Prostate gland (tissue), 2 donors: ENCODE results near the gene SUSD1.

ENCODE experiments used
- POLR2A ChIP-seq: fragments of 450-650 bp; IDR thresholded peaks from one replicate; pipeline ENCODE4 v1.6.1; 2016; ENCODE audit warnings: antibody characterized with exemption, mild to moderate bottlenecking
- TF ChIP-seq, protein P1 (sequence below), 4 experiments: fragments of 200-600 bp in 2 of 4; fragments of 450-650 bp in 2 of 4; sonication (generic) in 2 of 4; IDR thresholded peaks; 1 replicate in 3 of 4; 2 replicates in 1 of 4; pipeline ENCODE4 v1.5.1; 2016 to 2019; ENCODE audit warnings: antibody characterized with exemption in 4 of 4, mild to moderate bottlenecking in 2 of 4, moderate library complexity in 2 of 4

DNA sequence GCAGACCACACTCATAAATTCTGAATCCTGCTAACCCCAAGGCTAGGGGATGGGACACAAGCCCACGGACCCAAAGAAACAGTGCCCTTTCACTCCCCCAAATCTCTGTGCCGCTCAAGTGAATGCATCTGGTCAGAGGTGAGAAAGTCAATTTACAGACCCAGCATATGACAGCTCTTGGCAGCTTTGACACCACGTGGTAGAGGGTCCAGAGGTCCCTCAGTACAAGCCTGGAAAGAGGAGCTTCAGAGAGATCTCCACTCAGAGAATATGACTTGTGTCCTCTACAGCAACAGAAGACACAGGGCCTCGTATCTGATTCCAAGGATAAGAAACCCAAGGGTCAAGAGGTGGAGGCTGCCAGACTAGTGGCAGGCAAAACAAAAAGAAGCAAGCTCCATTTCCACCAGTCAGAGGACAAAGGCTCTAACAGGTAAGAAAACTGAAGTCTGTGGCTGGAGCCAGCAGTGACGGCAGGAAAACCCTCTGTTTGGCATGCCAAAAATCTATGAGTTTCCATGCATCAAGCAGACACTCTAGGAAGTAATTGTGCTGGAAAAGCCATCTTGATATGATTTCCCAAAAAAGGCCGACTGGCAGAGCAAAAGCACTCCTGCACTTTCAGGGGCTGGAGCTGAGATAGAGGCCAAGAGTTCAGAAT lies 139.8 kb downstream of the SUSD1 start:
- no peak for TF ChIP-seq POLR2A
- TF ChIP-seq, protein P1, sequence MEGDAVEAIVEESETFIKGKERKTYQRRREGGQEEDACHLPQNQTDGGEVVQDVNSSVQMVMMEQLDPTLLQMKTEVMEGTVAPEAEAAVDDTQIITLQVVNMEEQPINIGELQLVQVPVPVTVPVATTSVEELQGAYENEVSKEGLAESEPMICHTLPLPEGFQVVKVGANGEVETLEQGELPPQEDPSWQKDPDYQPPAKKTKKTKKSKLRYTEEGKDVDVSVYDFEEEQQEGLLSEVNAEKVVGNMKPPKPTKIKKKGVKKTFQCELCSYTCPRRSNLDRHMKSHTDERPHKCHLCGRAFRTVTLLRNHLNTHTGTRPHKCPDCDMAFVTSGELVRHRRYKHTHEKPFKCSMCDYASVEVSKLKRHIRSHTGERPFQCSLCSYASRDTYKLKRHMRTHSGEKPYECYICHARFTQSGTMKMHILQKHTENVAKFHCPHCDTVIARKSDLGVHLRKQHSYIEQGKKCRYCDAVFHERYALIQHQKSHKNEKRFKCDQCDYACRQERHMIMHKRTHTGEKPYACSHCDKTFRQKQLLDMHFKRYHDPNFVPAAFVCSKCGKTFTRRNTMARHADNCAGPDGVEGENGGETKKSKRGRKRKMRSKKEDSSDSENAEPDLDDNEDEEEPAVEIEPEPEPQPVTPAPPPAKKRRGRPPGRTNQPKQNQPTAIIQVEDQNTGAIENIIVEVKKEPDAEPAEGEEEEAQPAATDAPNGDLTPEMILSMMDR (IDR thresholded peaks at IDR 0.05) = no peak
